ENCODE data around the gene OXNAD1.

Gene OXNAD1

DNA sequence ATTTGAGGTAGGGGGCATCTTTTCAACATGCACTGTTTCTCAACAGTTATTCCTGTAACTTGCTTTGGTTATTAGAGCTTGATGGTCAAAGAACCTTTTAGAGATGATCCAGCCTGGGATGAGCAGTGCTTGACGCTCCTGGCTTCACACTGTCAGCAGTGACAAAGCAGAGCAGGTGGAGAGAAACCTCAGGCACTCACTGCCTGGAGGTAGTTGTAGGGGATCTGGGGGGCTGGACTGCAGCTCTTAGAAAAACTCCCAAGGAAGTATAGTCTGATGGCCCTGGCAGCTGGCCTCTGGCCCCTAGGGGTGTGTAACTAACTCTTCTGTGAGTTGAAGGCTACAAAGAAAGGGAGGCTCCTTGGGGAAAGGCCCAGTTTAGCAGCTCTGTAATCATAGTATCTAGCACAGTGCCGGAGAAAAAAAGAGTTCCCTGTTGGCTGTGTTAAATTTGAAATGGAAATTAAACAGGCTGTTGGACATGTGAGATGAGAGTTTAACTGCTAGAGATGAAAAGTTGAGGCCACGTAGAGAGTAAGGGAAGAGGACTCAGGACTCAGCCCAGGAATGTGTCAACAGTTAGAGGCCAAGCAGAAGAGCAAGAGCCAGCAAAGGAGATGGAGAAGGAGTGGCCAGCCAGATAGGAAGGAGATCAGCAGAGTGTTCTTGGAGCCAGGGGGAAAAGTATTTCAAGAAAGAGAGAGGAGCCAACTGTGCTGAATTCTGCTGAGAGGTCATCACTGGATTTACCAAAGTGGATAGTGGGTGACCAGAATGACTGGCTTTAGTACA is 14.2 kb downstream of the OXNAD1 start:
- no peak for DNase-seq (ENCODE audit: low read depth)

DNA sequence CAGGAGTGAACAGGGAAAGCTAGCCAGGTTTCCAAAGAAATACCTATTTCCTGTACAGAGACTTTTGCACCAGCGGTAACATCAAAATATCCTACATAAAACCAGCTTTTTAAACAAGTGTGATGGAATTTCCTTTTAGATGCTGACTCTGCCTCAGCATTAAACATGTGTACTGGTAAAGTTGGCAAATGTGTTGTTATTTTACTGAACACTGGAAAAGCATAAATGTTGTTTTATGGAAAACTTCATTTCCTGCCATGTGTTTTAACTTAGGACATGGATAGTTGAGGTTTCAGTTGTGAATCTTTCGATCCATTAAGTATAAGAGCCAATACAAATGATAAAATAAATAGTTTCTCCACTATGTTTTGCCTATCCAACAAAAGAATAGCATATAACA is 15.7 kb downstream of the OXNAD1 start:
- DNase-seq (ENCODE audit: low read depth): no peak

DNA sequence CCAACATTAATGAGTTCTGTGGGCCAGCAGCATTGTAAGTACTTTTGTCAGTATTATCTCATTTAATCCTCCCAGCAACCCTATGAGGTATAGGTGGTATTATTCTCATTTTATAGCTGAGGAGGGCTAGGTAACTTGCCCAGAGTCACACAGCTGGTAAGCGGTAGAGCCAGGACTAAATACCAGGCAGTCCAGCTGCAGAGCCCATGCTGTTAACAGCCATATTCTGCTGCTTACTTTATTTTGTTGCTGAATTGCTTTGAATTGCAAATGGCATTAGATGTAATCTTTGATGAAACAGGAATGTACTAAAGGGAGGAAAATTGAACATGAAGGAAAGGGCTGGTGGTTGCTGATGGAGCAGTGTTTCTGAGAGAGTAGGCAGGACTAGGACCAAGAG is 19.6 kb downstream of the OXNAD1 start:
- no peak for DNase-seq (ENCODE audit: low read depth)

DNA sequence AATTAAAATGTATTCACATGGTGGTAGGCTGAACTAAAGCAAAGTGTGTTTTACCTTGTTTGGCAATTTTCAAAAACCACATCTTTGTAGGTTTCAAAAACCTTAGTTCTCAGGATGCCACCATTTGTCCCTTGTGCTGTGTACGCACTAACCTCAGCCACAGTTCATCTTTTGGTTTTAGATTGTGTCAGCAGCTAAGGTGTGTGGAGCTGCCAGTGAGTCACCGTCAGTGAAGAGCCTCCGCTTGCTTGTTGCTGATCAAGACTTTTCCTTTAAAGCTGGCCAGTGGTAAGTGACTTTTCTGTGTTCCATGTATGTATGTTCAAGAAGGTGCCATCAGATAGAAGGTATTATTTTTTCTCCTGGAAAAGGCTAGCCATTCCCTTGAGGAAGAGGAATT is 21.1 kb downstream of the OXNAD1 start:
- DNase-seq (ENCODE audit: low read depth): no peak

DNA sequence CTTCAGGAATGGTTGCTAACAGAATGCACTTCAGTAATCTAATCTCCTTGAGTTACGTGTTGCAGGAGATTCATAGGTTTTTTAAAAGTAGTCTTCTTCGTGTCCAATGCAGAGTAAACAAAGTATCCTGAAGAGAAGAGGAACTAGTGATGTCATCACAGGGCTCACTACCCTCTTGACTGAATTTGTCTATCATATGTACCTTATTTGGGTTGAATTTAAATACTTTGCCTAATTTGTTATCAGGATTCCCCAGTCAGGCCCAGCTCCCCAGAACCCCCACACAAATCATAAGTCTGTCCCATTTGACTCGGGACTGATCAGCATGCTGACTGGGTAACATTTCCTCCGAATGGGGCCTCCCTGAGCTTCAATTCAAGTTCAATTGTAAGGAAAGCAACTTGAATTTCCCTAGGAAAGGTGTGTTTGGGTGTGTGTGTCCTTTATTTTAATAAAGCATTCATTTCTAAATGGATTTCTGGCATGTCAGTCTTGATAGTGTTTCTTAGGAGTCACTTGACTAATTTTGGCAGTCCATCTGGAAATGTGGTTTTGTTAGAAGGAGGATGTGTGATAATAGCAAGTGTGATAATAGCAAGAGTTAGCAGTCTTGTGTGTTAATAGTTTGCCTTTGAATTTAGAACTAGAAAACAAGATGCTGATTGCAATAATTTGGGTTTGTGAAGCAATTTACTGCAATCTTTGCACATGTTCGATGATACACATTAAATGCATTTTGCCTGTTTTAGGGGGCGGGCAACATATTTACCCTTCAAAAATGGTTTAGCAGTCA is 21.9 kb downstream of the OXNAD1 start:
- no peak for DNase-seq (ENCODE audit: low read depth)

DNA sequence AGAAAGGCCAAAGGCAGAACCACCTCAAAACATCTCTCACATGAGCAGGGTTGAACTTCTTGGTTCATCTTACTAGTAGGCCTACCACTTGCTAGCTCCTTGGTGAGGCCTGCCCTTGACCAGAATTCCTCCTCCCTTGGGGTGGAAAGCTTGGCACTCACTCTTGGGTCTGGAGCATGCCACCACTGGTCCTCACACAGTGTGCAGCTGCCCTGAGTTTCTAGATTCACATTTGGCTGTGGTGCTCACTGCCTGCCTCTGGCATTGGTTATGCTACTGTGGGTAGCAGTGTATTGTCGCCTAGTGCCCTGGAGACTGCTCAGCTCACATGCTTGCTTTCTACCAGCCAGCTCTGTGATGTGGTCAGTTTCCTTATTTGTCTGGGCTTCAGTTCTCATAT is 23.7 kb downstream of the OXNAD1 start:
- no peak for DNase-seq (ENCODE audit: low read depth)

DNA sequence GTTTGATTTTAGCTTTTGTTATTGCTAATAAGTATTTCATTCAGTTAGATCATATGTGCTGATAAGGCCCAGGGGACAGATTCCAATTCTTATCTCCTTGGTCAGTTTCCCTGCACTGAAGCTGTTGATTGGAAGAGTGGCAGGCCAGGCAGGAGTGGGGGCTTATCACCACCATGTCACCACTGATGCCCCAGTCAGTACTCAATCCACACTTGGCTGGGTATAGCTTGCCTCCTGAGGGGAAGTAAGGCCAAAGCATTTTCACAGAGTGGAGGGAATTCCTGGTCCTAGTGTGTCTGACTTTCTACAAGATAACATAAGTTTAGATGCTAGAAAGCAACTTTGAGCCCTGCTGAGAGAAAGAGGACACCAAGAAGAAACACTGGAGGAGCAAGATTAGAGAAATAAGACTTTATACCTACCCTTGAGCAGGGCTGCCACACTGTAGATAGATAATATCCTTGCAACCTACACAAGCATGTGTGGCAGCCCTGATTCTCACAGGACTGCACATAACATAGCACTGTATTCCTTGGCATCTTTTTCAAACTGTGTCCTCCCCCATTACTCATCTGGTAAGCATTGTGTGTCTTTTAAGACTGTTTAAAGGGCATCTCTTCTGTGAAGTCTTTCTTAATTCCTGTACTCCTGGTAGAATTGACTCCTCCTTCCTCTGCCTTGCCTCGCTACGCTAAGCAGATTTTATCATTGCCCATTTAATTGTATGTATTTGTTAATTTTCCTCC is 24.3 kb downstream of the OXNAD1 start:
- no peak for DNase-seq (ENCODE audit: low read depth)

DNA sequence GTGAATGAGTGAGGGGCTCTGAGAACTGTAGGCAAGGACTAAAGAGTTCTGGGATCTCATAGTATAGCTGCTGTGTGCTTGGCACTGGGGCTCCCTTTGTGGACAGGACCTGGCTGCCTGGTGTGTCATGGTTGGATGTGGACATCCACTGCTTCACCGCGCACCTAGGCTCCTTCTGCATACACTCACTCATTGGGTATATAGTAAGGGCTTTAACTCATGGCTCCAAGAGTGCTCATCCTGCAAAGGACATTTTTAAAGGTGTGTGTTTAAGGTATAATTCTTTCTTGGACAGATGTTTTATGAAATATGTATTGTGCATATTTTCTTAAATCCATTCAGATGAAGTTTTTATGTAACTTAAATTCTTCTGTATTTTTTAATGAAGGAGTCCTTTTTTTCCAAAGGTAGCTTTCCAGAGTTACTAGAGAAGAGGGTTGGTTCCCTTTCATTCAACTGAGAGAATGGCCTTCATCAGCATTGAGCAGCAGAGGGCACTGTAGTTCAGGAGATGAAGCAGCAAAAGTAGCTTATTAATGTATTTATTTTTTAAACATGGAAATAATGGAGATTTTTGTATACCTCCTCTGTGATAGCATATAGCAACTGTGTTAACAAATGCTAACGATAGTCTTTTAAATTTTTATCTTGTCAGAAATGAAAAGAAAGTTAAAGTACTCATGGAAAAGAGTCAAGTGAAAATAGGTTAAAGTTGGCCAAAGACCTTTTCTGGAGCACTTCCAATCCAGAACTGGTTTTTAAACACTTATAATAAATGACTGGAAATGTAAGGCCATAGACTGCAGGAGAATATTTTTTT is 25.2 kb downstream of the OXNAD1 start:
- DNase-seq (ENCODE audit: low read depth): peak; percentile 31

DNA sequence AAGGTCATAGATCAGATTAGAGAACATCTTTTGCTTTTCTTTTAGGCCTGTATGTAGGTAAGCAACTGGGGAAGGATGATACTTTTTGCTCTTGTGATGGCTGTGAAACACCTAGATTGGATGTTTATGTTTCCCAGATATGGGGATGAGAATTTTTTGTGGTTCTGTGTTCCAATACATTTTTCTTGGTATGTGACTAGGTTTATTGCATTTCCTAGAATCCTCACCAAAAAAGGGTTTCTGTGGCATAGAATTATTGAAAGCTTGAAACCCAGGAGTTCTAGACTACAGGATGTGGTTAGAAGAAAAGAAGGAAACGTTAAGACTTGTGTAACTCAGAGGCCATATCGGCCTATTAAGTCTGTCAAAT is 25.8 kb downstream of the OXNAD1 start:
- DNase-seq (ENCODE audit: low read depth): no peak

DNA sequence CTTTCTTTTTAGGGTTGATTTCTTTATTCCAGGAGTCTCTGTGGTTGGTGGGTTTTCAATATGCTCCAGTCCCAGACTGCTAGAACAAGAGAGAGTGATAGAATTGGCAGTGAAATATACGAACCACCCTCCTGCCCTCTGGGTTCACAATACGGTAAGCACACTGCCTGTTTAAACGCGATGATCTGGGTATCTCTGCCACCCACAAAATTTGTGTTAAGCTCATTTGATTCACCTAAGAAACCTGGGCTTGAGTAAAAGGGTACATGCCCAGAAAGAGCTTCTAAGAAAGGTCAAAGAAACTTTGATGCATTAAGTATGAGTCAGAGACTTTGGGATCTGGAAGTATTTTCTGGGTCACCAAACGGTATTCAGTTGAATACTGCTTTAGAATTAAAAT is 29.8 kb downstream of the OXNAD1 start:
- DNase-seq (ENCODE audit: low read depth): no peak

DNA sequence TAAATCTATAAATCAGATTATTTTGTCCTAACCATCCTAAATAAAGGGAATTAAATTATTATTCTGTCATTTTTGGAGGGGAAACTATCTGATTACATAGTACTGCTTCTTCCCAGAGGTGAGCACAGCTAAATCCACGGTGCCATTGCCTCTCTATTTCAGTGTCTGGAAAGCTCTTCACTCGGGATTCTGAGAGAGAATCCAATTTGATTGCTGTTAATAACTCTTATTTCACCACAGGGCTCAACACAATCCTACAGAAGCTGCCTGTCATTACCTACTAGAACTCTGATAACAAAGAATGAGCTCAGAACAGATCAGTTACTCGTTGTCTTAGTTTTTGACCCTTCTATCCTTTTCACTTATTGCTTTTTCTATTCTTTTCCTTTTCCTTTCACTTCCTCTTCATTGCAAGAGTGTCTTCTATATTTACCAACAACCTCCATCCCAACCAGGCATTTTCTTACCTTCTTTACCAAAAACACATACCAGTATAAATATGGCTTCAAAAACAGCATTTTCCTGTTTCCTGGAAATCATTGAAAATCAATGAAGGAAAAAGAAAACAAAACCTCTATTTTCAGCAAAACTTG is 30.4 kb downstream of the OXNAD1 start:
- DNase-seq (ENCODE audit: low read depth): no peak

DNA sequence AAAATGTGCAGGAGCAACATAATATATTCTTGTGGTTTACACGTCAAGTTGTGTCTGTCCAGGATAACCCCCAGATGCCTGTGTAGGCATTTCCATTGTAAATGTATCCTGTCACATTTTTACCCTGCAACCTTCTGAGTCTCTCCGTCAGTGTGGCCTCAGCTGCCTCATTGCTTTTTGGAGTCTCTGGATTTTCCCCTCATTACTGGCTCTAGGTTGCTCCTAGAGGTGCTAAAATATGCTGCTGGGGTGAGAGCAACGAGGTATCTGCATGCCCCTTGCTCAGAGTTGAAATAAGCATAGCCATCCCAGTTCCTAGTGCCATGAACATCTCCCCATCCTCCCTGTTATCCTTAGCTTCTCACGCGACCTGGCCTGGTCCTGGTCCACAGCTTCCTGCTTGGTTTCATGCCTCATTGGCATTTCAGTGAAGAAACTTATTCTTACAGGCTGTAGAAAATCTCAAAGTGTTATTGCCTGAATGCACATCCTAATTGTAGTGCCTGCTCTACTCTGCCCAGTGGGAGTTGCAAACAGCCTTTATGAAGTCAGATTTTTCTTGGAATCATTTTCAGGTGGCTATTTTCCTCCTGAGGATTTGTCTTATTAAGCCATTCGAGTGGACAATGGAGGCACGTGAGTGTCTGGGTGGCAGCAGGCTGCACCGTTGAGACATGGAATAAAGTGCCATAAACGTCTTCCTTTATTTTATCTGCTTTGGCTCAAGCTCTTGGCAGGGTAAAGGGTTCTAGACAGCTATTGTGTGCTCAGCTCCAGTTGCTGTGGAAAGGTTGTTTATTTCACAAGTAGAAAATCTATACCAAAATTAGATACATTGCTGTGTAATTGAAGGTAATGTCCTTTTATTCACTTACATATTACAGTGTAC is 33.2 kb downstream of the OXNAD1 start:
- no peak for DNase-seq (ENCODE audit: low read depth)

DNA sequence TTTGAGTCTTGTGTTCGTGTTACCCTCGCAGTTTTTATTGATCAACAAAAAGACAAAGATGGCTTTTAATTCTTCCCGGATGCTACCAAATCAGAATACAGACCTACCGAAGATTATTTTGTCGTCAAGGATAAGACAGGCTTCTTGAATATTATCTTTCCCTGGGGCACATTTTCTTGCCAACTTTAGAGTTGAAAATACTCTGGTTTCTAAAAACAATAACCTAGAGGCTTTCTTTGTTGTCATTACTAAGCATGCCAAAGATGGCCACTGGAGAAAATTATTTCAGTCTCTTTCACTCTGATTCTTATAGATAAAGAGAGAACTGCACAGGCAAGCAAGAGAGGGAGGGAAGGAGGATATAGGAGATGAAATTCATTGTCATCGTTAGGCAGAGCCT is 33.9 kb downstream of the OXNAD1 start:
- DNase-seq (ENCODE audit: low read depth): no peak

DNA sequence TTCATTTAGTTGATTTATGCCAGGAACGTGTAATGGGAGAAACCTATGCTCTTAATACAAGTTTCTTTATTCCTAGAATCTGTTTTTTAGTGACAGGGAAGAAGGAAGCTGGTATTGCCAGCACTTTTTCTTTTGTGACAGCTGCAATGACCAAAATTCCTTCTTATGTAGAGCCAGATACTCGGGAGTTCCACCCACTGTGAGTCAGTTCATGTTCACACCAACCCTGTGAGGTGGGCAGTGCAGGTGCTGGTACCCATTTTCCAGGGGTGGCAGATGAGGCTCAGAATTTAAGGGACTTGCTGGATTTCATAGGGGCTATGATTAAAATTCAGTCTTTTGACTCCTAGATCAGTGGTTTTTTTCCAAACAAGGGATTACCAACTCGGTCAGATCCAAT is 34.7 kb downstream of the OXNAD1 start:
- no peak for DNase-seq (ENCODE audit: low read depth)

DNA sequence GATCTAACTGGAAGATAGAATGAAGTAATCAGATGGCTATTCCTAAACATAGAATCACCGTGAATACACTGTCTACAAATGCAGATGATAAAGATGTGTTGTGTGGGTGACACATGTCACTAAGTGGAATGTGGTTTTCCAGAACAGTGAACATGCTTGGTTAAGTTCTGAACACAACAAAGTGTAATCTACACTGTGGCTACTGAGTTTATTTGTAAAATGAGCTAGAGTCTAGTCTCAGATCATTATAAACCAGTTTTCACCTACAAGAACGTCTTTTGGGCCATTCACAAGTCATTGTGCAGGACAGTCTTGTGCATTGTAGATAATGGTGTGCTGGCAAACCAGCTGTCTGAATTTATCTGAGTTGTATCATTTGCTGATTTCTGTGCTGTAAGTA is 35.3 kb downstream of the OXNAD1 start:
- DNase-seq (ENCODE audit: low read depth): no peak

DNA sequence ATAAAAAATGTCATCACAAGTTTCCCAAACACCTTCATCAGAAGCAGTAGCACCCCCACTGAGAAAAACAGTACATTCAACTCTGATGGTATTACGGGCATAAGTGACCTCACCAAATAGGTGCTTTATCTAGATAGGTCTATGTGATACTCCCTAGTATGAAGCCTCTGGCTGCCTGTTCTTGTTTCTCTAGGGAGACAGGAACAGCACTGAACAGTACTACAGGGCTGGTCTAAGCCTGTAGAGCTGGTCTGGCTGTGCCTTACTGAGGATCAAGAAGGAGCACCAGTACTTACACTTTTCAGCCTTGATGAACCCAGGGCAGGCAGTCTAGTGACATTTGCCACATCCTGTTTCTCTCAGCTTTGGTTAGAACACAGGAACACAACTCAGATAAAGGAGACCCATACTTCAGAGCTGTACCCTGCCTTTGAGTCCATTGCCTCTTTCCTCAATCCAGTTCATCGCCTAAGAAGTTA is 35.9 kb downstream of the OXNAD1 start:
- no peak for DNase-seq (ENCODE audit: low read depth)

DNA sequence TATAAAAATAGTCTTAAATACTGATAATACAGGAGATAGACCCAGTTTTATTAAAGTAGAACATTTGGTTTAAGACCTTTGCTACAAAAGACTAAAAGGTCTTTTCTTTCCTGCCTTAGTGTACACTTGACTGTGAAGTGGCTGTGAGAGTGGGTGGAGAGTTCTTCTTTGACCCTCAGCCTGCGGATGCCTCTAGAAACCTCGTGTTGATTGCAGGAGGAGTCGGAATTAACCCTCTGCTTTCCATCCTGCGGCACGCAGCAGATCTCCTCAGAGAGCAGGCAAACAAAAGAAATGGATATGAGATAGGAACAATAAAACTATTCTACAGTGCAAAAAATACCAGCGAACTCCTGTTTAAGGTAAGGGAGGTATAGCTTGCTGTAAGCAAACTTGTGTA is 36.5 kb downstream of the OXNAD1 start:
- DNase-seq (ENCODE audit: low read depth): no peak

DNA sequence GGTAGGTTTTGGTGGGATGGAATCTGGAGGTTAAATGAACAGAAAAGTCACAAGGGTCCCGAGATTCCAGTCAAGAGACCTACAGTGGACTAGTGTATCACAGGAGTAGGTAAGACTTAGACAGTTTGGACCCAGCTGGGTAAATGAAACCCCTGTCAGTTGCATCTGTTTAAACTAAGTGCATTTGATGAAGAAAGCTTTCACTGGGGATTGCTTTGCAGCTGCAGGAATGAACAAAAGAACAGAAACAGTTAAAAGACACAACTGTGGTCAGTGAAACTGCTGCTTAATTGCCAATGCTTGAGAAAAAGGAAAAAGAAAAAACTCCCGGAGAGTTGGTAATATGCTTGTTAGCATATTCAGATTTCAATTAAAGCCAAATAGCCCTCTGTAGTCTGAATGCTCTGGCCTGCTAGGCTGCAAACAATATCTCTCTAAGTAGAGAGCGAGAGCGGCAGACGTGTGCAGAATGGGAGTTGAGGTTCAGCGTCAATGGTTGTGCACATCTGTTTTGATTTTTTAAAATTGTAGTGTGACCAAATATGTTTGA is 37.1 kb downstream of the OXNAD1 start:
- DNase-seq (ENCODE audit: low read depth): no peak

DNA sequence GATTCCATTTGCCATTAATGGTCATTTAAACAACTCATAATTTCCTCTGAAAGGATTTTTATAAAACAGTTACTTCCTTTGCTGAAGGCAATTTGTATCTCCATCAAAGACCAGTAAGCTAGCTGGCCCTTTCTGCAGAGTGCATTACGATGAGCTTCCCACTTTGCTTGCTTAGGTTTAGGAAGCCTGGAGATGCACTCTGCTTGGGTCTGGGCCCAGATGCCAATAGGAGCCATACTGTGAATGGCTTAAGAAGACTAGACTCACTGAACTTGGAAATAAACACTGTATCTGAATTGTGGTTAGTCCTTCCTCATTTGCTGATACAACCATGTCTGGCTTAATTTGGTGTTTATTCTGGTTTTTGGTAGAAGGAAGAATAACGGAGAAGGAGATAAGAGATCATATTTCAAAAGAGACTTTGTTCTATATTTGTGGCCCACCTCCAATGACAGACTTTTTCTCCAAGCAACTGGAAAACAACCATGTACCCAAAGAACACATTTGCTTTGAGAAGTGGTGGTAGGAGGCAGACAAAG is 38.1 kb downstream of the OXNAD1 start:
- DNase-seq (ENCODE audit: low read depth): no peak

Data from stimulated activated CD8-positive, alpha-beta memory T cell treated with anti-CD3 and anti-CD28 coated beads, Interleukin-4, amount 100 ng/mL, for 24 hours (primary cell).